WERI-Rb-1 (cell line): ENCODE data around the gene LTBP1.
"Not testable (repeated sequence)": the region's sequence is repeated elsewhere in the genome, so short reads cannot be mapped to it uniquely, and the experiment has no call there.

Source experiments
- DNase-seq: peaks from one replicate; pipeline ENCODE4 v3.0.0-alpha.2; 2020
- H3K27ac ChIP-seq: fragments of 250-450 bp; sonication (Bioruptor Pico); 2 replicates; pipeline ENCODE4 v1.5.1; 2020; ENCODE audit warnings: mild to moderate bottlenecking, moderate library complexity
- H3K27me3 ChIP-seq: fragments of 250-450 bp; sonication (Bioruptor Pico); 2 replicates; pipeline ENCODE4 v1.5.1; 2021; ENCODE audit warnings: mild to moderate bottlenecking, low read depth, moderate library complexity; ENCODE audit not compliant: insufficient read depth, severe bottlenecking
- H3K36me3 ChIP-seq: fragments of 250-450 bp; sonication (Bioruptor Pico); 2 replicates; pipeline ENCODE4 v1.5.1; 2020; ENCODE audit warnings: mild to moderate bottlenecking, moderate library complexity
- H3K4me3 ChIP-seq: 2 replicates; pipeline ENCODE4 v1.5.1; 2011; ENCODE audit warnings: low read depth, mild to moderate bottlenecking, control low read depth, low read length
- H3K9me3 ChIP-seq: fragments of 250-450 bp; sonication (Bioruptor Pico); 2 replicates; pipeline ENCODE4 v1.5.1; 2021; ENCODE audit warnings: mild to moderate bottlenecking, moderate library complexity; ENCODE audit not compliant: severe bottlenecking
- CTCF ChIP-seq: IDR thresholded peaks from 2 replicates; pipeline ENCODE4 v1.5.1; 2011; ENCODE audit warnings: low read depth, mild to moderate bottlenecking, control low read depth, inconsistent platforms, low read length

The LTBP1 gene

GRCh38 chr2:32977228-32977758 is 30.5 kb downstream of the LTBP1 start:
- H3K4me3 ChIP-seq = no peak overlapping the region
- no peak for TF ChIP-seq CTCF
- H3K36me3 ChIP-seq = no peaks in the 10 kb centered on the region
- DNase-seq = no peak
- H3K27me3 ChIP-seq = no peaks in the 10 kb centered on the region
- H3K27ac ChIP-seq = no peak overlapping the region
- H3K9me3 ChIP-seq = no peaks in the 10 kb centered on the region

DNA sequence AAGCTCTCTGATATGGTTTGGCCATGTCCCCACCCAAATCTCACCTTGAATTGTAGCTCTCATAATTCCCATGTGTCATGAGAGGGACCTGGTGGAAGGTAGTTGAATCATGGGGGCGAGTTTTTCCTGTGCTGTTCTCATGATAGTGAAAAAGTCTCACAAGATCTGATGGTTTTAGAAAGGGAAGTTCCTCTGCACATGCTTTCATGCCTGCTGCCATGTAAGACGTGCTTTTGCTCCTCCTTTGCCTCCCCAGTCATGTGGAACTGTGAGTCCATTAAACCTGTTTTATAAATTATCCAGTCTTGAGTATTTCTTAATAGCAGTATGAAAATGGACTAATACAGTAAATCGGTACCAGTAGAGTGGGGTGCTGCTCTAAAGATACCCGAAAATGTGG is 34.9 kb downstream of the LTBP1 start:
- no peaks in the 10 kb centered on the region for H3K9me3 ChIP-seq
- no peak for TF ChIP-seq CTCF
- H3K27ac ChIP-seq = no peak overlapping the region
- no peak overlapping the region for H3K4me3 ChIP-seq
- no peak for DNase-seq
- H3K36me3 ChIP-seq = no peaks in the 10 kb centered on the region
- no peaks in the 10 kb centered on the region for H3K27me3 ChIP-seq

DNA sequence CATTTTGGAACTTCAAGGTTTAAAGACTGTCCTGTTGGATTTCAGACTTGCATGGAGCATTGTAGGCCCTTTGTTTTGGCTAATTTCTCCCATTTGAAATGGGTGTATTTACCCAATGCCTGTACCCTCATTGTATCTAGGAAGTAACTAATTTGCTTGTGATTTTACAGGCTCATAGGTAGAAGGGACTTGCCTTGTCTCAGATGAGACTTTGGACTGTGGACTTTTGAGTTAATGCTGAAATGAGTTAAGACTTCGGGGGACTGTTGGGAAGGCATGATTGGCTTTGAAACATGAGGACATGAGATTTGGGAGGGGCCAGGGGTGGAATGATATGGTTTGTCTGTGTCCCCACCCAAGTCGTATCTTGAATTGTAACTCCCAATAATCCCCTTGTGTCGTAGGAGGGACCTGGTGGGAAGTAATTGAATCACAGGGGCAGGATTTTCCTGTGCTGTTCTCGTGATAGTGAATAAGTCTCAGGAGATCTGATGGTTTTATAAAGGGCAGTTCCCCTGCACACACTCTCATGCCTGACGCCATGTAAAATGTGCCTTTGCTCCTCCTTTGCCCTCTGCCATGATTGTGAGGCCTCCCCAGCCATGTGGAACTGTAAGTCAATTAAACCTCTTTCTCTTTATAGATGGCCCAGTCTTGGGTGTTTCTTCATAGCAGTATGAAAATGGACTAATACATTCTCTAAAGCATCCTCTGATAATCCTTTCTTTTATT is 36.6 kb downstream of the LTBP1 start:
- H3K36me3 ChIP-seq, H3K9me3 ChIP-seq: not testable (repeated sequence)

GRCh38 chr2:32986480-32986879 is 39.7 kb downstream of the LTBP1 start:
- no peak for TF ChIP-seq CTCF
- no peak overlapping the region for H3K27ac ChIP-seq
- H3K27me3 ChIP-seq = no peaks in the 10 kb centered on the region
- H3K36me3 ChIP-seq = no peaks in the 10 kb centered on the region
- H3K9me3 ChIP-seq = no peaks in the 10 kb centered on the region
- no peak for DNase-seq
- no peak overlapping the region for H3K4me3 ChIP-seq

More for the DNA sequence above, 36.6 kb downstream of the LTBP1 start:
- H3K27ac ChIP-seq, H3K4me3 ChIP-seq, DNase-seq, H3K27me3 ChIP-seq: not testable (repeated sequence)

- no peak for DNase-seq
- Histone ChIP-seq H3K27me3 (no peaks in the 10 kb centered on the region), H3K4me3 (no peak overlapping the region), H3K36me3 (no peaks in the 10 kb centered on the region), H3K27ac (no peak overlapping the region), H3K9me3 (no peaks in the 10 kb centered on the region)
- TF ChIP-seq CTCF = no peak
Observed at GRCh38 chr2:32988525-32988924, 41.8 kb downstream of the LTBP1 start.

GRCh38 chr2:32990556-32990955 is 43.8 kb downstream of the LTBP1 start:
- no peaks in the 10 kb centered on the region for H3K9me3 ChIP-seq
- TF ChIP-seq CTCF = no peak
- no peaks in the 10 kb centered on the region for H3K36me3 ChIP-seq
- H3K4me3 ChIP-seq = no peak overlapping the region
- H3K27ac ChIP-seq = no peak overlapping the region
- no peak for DNase-seq
- H3K27me3 ChIP-seq = no peaks in the 10 kb centered on the region
